ENCODE data around the gene MEIS2. TPM values are rescaled to one million over a fixed set of nuclear protein-coding genes. Genes with fewer than 3 reads are reported as not detected.

Gene MEIS2
- total and polyA plus RNA-seq, 2 experiments from 2014 or later = 0.27 TPM; not detected in 1

DNA sequence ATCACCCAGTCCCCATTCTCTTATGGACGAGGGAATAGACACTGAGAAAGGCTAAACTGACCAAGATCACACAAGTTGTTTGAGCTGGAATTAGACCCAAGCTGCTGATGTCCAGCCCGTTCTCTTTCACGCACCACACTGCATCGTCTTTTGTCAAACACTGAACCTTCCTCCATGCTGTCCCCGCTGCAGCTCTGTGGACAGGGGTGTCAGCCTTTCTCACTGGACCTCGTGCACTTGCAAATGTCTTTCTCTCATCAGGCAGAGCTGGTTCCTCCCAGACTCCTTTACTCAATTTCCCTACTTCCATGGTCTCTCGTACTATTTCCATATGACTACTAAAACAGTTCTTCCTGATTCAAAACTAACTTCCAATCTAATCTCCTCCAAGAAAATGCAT lies 161.6 kb downstream of the MEIS2 start:
- Histone ChIP-seq H3K36me3 (ENCODE audit: insufficient read depth) (no peaks in the 10 kb centered on the region), H3K4me2 (no peak overlapping the region), H3K9me2 (ENCODE audit: insufficient read depth) (no peaks in the 10 kb centered on the region), H3K27ac (ENCODE audit: low read depth) (no peak overlapping the region), H2AFZ (no peak overlapping the region), H3K27me3 (ENCODE audit: insufficient read depth) (no peaks in the 10 kb centered on the region), H3K4me1 (ENCODE audit: insufficient read depth) (peaks cover 9% of the 10 kb centered on the region; the same call in 1 of the 2 replicates), H3K4me3 (no peak overlapping the region), H4K20me1 (replicated peaks; ENCODE audit: insufficient read depth) (no peaks in the 10 kb centered on the region), H3K79me2 (replicated peaks; ENCODE audit: insufficient read depth) (no peaks in the 10 kb centered on the region), H3F3A (replicated peaks; ENCODE audit: low read depth) (no peaks in the 10 kb centered on the region)
- no peaks in the 10 kb centered on the region for H3K9me3 Mint-ChIP-seq
- peaks cover 5% of the 10 kb centered on the region for H3K27me3 Mint-ChIP-seq (ENCODE audit: insufficient read depth, low read depth, poor library complexity)
- peaks cover 13% of the 10 kb centered on the region for H3K4me1 Mint-ChIP-seq
- DNase-seq (ENCODE audit: low spot score) = no peak
- H3K27ac Mint-ChIP-seq = no peak overlapping the region
- no peak overlapping the region for H3K4me3 Mint-ChIP-seq
- TF ChIP-seq ETS1 (IDR thresholded peaks at IDR 0.05) (no peak), JUNB (IDR thresholded peaks at IDR 0.05; ENCODE audit: unreplicated experiment) (no peak), ZNF331 (CRISPR knock-in tag; IDR thresholded peaks at IDR 0.05; ENCODE audit: low read depth) (no peak), ZNF114 (CRISPR knock-in tag; IDR thresholded peaks at IDR 0.05) (no peak), EZH2 (IDR thresholded peaks at IDR 0.05; ENCODE audit: low read depth, unreplicated experiment) (no peak), EZH2phosphoT487 (IDR thresholded peaks at IDR 0.05; ENCODE audit: unreplicated experiment) (no peak), CREB1 (CRISPR knock-in tag; IDR thresholded peaks at IDR 0.05; ENCODE audit: low read depth) (no peak), STAT1 (IDR thresholded peaks at IDR 0.05; ENCODE audit: unreplicated experiment) (no peak), POLR2AphosphoS5 (IDR thresholded peaks at IDR 0.05; ENCODE audit: low read depth) (no peak), REST (IDR thresholded peaks at IDR 0.05; ENCODE audit: unreplicated experiment) (no peak), NANOG (IDR thresholded peaks at IDR 0.05; ENCODE audit: borderline replicate concordance) (no peak)
- TF ChIP-seq, protein P1, sequence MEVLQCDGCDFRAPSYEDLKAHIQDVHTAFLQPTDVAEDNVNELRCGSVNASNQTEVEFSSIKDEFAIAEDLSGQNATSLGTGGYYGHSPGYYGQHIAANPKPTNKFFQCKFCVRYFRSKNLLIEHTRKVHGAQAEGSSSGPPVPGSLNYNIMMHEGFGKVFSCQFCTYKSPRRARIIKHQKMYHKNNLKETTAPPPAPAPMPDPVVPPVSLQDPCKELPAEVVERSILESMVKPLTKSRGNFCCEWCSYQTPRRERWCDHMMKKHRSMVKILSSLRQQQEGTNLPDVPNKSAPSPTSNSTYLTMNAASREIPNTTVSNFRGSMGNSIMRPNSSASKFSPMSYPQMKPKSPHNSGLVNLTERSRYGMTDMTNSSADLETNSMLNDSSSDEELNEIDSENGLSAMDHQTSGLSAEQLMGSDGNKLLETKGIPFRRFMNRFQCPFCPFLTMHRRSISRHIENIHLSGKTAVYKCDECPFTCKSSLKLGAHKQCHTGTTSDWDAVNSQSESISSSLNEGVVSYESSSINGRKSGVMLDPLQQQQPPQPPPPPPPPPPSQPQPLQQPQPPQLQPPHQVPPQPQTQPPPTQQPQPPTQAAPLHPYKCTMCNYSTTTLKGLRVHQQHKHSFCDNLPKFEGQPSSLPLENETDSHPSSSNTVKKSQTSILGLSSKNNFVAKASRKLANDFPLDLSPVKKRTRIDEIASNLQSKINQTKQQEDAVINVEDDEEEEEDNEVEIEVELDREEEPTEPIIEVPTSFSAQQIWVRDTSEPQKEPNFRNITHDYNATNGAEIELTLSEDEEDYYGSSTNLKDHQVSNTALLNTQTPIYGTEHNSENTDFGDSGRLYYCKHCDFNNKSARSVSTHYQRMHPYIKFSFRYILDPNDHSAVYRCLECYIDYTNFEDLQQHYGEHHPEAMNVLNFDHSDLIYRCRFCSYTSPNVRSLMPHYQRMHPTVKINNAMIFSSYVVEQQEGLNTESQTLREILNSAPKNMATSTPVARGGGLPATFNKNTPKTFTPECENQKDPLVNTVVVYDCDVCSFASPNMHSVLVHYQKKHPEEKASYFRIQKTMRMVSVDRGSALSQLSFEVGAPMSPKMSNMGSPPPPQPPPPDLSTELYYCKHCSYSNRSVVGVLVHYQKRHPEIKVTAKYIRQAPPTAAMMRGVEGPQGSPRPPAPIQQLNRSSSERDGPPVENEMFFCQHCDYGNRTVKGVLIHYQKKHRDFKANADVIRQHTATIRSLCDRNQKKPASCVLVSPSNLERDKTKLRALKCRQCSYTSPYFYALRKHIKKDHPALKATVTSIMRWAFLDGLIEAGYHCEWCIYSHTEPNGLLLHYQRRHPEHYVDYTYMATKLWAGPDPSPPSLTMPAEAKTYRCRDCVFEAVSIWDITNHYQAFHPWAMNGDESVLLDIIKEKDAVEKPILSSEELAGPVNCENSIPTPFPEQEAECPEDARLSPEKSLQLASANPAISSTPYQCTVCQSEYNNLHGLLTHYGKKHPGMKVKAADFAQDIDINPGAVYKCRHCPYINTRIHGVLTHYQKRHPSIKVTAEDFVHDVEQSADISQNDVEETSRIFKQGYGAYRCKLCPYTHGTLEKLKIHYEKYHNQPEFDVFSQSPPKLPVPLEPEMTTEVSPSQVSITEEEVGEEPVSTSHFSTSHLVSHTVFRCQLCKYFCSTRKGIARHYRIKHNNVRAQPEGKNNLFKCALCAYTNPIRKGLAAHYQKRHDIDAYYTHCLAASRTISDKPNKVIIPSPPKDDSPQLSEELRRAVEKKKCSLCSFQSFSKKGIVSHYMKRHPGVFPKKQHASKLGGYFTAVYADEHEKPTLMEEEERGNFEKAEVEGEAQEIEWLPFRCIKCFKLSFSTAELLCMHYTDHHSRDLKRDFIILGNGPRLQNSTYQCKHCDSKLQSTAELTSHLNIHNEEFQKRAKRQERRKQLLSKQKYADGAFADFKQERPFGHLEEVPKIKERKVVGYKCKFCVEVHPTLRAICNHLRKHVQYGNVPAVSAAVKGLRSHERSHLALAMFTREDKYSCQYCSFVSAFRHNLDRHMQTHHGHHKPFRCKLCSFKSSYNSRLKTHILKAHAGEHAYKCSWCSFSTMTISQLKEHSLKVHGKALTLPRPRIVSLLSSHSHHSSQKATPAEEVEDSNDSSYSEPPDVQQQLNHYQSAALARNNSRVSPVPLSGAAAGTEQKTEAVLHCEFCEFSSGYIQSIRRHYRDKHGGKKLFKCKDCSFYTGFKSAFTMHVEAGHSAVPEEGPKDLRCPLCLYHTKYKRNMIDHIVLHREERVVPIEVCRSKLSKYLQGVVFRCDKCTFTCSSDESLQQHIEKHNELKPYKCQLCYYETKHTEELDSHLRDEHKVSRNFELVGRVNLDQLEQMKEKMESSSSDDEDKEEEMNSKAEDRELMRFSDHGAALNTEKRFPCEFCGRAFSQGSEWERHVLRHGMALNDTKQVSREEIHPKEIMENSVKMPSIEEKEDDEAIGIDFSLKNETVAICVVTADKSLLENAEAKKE (CRISPR knock-in tag; IDR thresholded peaks at IDR 0.05) = no peak
- TF ChIP-seq, protein P2, sequence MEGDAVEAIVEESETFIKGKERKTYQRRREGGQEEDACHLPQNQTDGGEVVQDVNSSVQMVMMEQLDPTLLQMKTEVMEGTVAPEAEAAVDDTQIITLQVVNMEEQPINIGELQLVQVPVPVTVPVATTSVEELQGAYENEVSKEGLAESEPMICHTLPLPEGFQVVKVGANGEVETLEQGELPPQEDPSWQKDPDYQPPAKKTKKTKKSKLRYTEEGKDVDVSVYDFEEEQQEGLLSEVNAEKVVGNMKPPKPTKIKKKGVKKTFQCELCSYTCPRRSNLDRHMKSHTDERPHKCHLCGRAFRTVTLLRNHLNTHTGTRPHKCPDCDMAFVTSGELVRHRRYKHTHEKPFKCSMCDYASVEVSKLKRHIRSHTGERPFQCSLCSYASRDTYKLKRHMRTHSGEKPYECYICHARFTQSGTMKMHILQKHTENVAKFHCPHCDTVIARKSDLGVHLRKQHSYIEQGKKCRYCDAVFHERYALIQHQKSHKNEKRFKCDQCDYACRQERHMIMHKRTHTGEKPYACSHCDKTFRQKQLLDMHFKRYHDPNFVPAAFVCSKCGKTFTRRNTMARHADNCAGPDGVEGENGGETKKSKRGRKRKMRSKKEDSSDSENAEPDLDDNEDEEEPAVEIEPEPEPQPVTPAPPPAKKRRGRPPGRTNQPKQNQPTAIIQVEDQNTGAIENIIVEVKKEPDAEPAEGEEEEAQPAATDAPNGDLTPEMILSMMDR (conservative IDR thresholded peaks at IDR 0.05; ENCODE audit: low read depth in 2 of 2) = no peak
- ATAC-seq = no peak
- no peaks in the 10 kb centered on the region for H3K36me3 Mint-ChIP-seq (ENCODE audit: low read depth)
